T-helper 1 cell treated with Interleukin-12 subunit alpha and Interleukin-12 subunit beta and Interleukin-4 antibody, amounts not matched to agents 30 μg/mL and 1 μg/mL, for 36 hours (primary cell): Measurements from ENCODE around the gene OR6N1.

ENCODE experiments used
- H3K27ac Mint-ChIP-seq: one replicate; pipeline ENCODE4 v1.8.0; 2021; ENCODE audit warnings: mild to moderate bottlenecking, mixed read lengths
- H3K27me3 Mint-ChIP-seq: one replicate; pipeline ENCODE4 v1.8.0; 2021; ENCODE audit warnings: low read depth, mixed read lengths
- H3K36me3 Mint-ChIP-seq: one replicate; pipeline ENCODE4 v1.8.0; 2021; ENCODE audit warnings: low read depth, mixed read lengths
- H3K4me1 Mint-ChIP-seq: one replicate; pipeline ENCODE4 v1.8.0; 2021; ENCODE audit warnings: low read depth, mixed read lengths
- H3K4me3 Mint-ChIP-seq: one replicate; pipeline ENCODE4 v1.8.0; 2021; ENCODE audit warnings: mild to moderate bottlenecking, moderate library complexity, mixed read lengths
- H3K9me3 Mint-ChIP-seq: one replicate; pipeline ENCODE4 v1.8.0; 2021; ENCODE audit warnings: mixed read lengths

Gene OR6N1

GRCh38 chr1:158800526-158800925 is 28.5 kb upstream of the OR6N1 start:
- no peaks in the 10 kb centered on the region for H3K9me3 Mint-ChIP-seq

GRCh38 chr1:158799689-158800088 is 27.7 kb upstream of the OR6N1 start:
- no peaks in the 10 kb centered on the region for H3K36me3 Mint-ChIP-seq
- no peaks in the 10 kb centered on the region for H3K9me3 Mint-ChIP-seq
- peaks cover 33% of the 10 kb centered on the region for H3K27me3 Mint-ChIP-seq
- H3K4me1 Mint-ChIP-seq, result no peaks in the 10 kb centered on the region
- no peak overlapping the region for H3K27ac Mint-ChIP-seq
- H3K4me3 Mint-ChIP-seq, result no peak overlapping the region

More at GRCh38 chr1:158800526-158800925, 28.5 kb upstream of the OR6N1 start:
- no peaks in the 10 kb centered on the region for H3K4me1 Mint-ChIP-seq
- no peak overlapping the region for H3K27ac Mint-ChIP-seq
- no peak overlapping the region for H3K4me3 Mint-ChIP-seq
- H3K27me3 Mint-ChIP-seq, result peaks cover 33% of the 10 kb centered on the region
- no peaks in the 10 kb centered on the region for H3K36me3 Mint-ChIP-seq

- H3K36me3 Mint-ChIP-seq, result no peaks in the 10 kb centered on the region
- no peaks in the 10 kb centered on the region for H3K9me3 Mint-ChIP-seq
- H3K4me3 Mint-ChIP-seq, result no peak overlapping the region
- no peak overlapping the region for H3K27ac Mint-ChIP-seq
- no peaks in the 10 kb centered on the region for H3K4me1 Mint-ChIP-seq
- H3K27me3 Mint-ChIP-seq, result peaks cover 25% of the 10 kb centered on the region
Measured at GRCh38 chr1:158798531-158798930, 26.5 kb upstream of the OR6N1 start.

GRCh38 chr1:158794247-158794646 is 22.3 kb upstream of the OR6N1 start:
- Mint-ChIP-seq H3K36me3 (no peaks in the 10 kb centered on the region), H3K27me3 (peaks cover 7% of the 10 kb centered on the region), H3K4me1 (no peaks in the 10 kb centered on the region), H3K27ac (no peak overlapping the region), H3K4me3 (no peak overlapping the region), H3K9me3 (no peaks in the 10 kb centered on the region)

- H3K27ac Mint-ChIP-seq, result no peak overlapping the region
- peaks cover 10% of the 10 kb centered on the region for H3K27me3 Mint-ChIP-seq
- no peak overlapping the region for H3K4me3 Mint-ChIP-seq
- no peaks in the 10 kb centered on the region for H3K9me3 Mint-ChIP-seq
- no peaks in the 10 kb centered on the region for H3K4me1 Mint-ChIP-seq
- H3K36me3 Mint-ChIP-seq, result no peaks in the 10 kb centered on the region
Measured at GRCh38 chr1:158793604-158794003, 21.6 kb upstream of the OR6N1 start.

- H3K9me3 Mint-ChIP-seq, result no peaks in the 10 kb centered on the region
- no peak within 1 kb of the TSS for H3K4me3 Mint-ChIP-seq
- H3K27me3 Mint-ChIP-seq, result peaks cover 26% of the 10 kb centered on the region
- H3K4me1 Mint-ChIP-seq, result no peaks in the 10 kb centered on the region
- H3K36me3 Mint-ChIP-seq, result no peaks in the 10 kb centered on the region
- H3K27ac Mint-ChIP-seq, result no peak within 1 kb of the TSS
Measured at GRCh38 chr1:158781104-158781503, 9.1 kb upstream of the OR6N1 start, which contains the start of gene OR6N2. Gene OR6N2, minus strand, starts transcription at chr1:158781204. Its CDS starts 3,569 bp downstream, at chr1:158777635.

- Mint-ChIP-seq H3K9me3 (no peaks in the 10 kb centered on the region), H3K4me3 (no peak within 1 kb of the TSS), H3K36me3 (no peaks in the 10 kb centered on the region), H3K27me3 (peaks cover 4% of the 10 kb centered on the region), H3K4me1 (no peaks in the 10 kb centered on the region), H3K27ac (no peak within 1 kb of the TSS)
Measured at GRCh38 chr1:158754420-158754819, 17.6 kb downstream of the OR6N1 start, which contains the start of gene OR6K6. Gene OR6K6, plus strand, starts transcription at chr1:158754720. Its CDS starts 168 bp downstream, at chr1:158754888.

GRCh38 chr1:158752155-158752712 is 19.8 kb downstream of the OR6N1 start:
- Mint-ChIP-seq H3K27ac (no peak overlapping the region), H3K9me3 (no peaks in the 10 kb centered on the region), H3K4me3 (no peak overlapping the region), H3K27me3 (peaks cover 2% of the 10 kb centered on the region), H3K36me3 (no peaks in the 10 kb centered on the region), H3K4me1 (no peaks in the 10 kb centered on the region)

- Mint-ChIP-seq H3K4me3 (no peak overlapping the region), H3K4me1 (no peaks in the 10 kb centered on the region), H3K36me3 (no peaks in the 10 kb centered on the region), H3K27me3 (peaks cover 14% of the 10 kb centered on the region), H3K9me3 (no peaks in the 10 kb centered on the region), H3K27ac (no peak overlapping the region)
Measured at GRCh38 chr1:158735848-158736247, 36.1 kb downstream of the OR6N1 start.

GRCh38 chr1:158732524-158732923 is 39.5 kb downstream of the OR6N1 start:
- H3K4me1 Mint-ChIP-seq, result no peaks in the 10 kb centered on the region
- no peak overlapping the region for H3K27ac Mint-ChIP-seq
- no peaks in the 10 kb centered on the region for H3K9me3 Mint-ChIP-seq
- H3K27me3 Mint-ChIP-seq, result peaks cover 13% of the 10 kb centered on the region
- H3K36me3 Mint-ChIP-seq, result no peaks in the 10 kb centered on the region
- no peak overlapping the region for H3K4me3 Mint-ChIP-seq

GRCh38 chr1:158731707-158732106 is 40.3 kb downstream of the OR6N1 start:
- H3K4me3 Mint-ChIP-seq, result no peak overlapping the region
- H3K4me1 Mint-ChIP-seq, result no peaks in the 10 kb centered on the region
- H3K36me3 Mint-ChIP-seq, result no peaks in the 10 kb centered on the region
- no peak overlapping the region for H3K27ac Mint-ChIP-seq
- H3K27me3 Mint-ChIP-seq, result peaks cover 9% of the 10 kb centered on the region
- H3K9me3 Mint-ChIP-seq, result no peaks in the 10 kb centered on the region

GRCh38 chr1:158730453-158730852 is 41.5 kb downstream of the OR6N1 start:
- peaks cover 9% of the 10 kb centered on the region for H3K27me3 Mint-ChIP-seq
- no peaks in the 10 kb centered on the region for H3K9me3 Mint-ChIP-seq
- H3K4me3 Mint-ChIP-seq, result no peak overlapping the region
- H3K36me3 Mint-ChIP-seq, result no peaks in the 10 kb centered on the region
- no peaks in the 10 kb centered on the region for H3K4me1 Mint-ChIP-seq
- H3K27ac Mint-ChIP-seq, result no peak overlapping the region

- H3K4me3 Mint-ChIP-seq, result no peak overlapping the region
- no peaks in the 10 kb centered on the region for H3K36me3 Mint-ChIP-seq
- no peak overlapping the region for H3K27ac Mint-ChIP-seq
- H3K27me3 Mint-ChIP-seq, result peaks cover 16% of the 10 kb centered on the region
- no peaks in the 10 kb centered on the region for H3K9me3 Mint-ChIP-seq
- no peaks in the 10 kb centered on the region for H3K4me1 Mint-ChIP-seq
Measured at GRCh38 chr1:158728510-158729225, 43.3 kb downstream of the OR6N1 start.

GRCh38 chr1:158724442-158724841 is 47.6 kb downstream of the OR6N1 start:
- Mint-ChIP-seq H3K9me3 (no peaks in the 10 kb centered on the region), H3K36me3 (no peaks in the 10 kb centered on the region), H3K27ac (no peak overlapping the region), H3K4me3 (no peak overlapping the region), H3K27me3 (peaks cover 35% of the 10 kb centered on the region), H3K4me1 (no peaks in the 10 kb centered on the region)

- H3K27me3 Mint-ChIP-seq, result peaks cover 32% of the 10 kb centered on the region
- H3K4me3 Mint-ChIP-seq, result no peak within 1 kb of the TSS
- no peak within 1 kb of the TSS for H3K27ac Mint-ChIP-seq
- no peaks in the 10 kb centered on the region for H3K36me3 Mint-ChIP-seq
- H3K4me1 Mint-ChIP-seq, result peaks cover 3% of the 10 kb centered on the region
- no peaks in the 10 kb centered on the region for H3K9me3 Mint-ChIP-seq
Measured at GRCh38 chr1:158720620-158721019, 51.4 kb downstream of the OR6N1 start, which contains the start of gene OR6K3. Gene OR6K3, minus strand, starts transcription at chr1:158720720. Its CDS starts 2,605 bp downstream, at chr1:158718115.
